ENCODE data around the gene BMPR1B.
A peak's percentile ranks its signal among the peaks of the same experiment; 100 is the strongest.

BMPR1B gene

GRCh38 chr4:94968493-94968892, 210.7 kb downstream of the BMPR1B start:
- DNase-seq: no peak

- DNase-seq: no peak
Measured at GRCh38 chr4:94970650-94971049, 212.9 kb downstream of the BMPR1B start.

GRCh38 chr4:94974773-94975172, 217.0 kb downstream of the BMPR1B start:
- DNase-seq: no peak

- no peak for DNase-seq
Measured at GRCh38 chr4:94976371-94977011, 218.7 kb downstream of the BMPR1B start.

- no peak for DNase-seq
Measured at GRCh38 chr4:94978904-94979303, 221.1 kb downstream of the BMPR1B start.

- DNase-seq: no peak
Measured at GRCh38 chr4:94979621-94980020, 221.9 kb downstream of the BMPR1B start.

- DNase-seq: peak in 1 of 5 experiments; percentile 25
Measured at GRCh38 chr4:94995684-94996394, 238.1 kb downstream of the BMPR1B start.

GRCh38 chr4:95000076-95000648, 242.4 kb downstream of the BMPR1B start:
- no peak for DNase-seq

GRCh38 chr4:95004912-95005311, 247.2 kb downstream of the BMPR1B start:
- DNase-seq: no peak

- DNase-seq: no peak
Measured at GRCh38 chr4:95007998-95008397, 250.2 kb downstream of the BMPR1B start.

- DNase-seq: no peak
Measured at GRCh38 chr4:95013236-95013635, 255.5 kb downstream of the BMPR1B start.

- no peak for DNase-seq
Measured at GRCh38 chr4:95014068-95014467, 256.3 kb downstream of the BMPR1B start.

GRCh38 chr4:95017305-95018064, 259.7 kb downstream of the BMPR1B start:
- no peak for DNase-seq

- DNase-seq: no peak
Measured at GRCh38 chr4:95018785-95019184, 261.0 kb downstream of the BMPR1B start.

GRCh38 chr4:95020521-95020920, 262.8 kb downstream of the BMPR1B start:
- no peak for DNase-seq

GRCh38 chr4:95021099-95021498, 263.3 kb downstream of the BMPR1B start:
- no peak for DNase-seq

- no peak for DNase-seq
Measured at GRCh38 chr4:95023110-95023509, 265.4 kb downstream of the BMPR1B start.

GRCh38 chr4:95027905-95028618, 270.3 kb downstream of the BMPR1B start:
- DNase-seq: no peak

GRCh38 chr4:95038791-95039190, 281.0 kb downstream of the BMPR1B start:
- no peak for DNase-seq

GRCh38 chr4:95044324-95044837, 286.6 kb downstream of the BMPR1B start:
- DNase-seq: no peak

- DNase-seq: no peak
Measured at GRCh38 chr4:95045429-95045828, 287.7 kb downstream of the BMPR1B start.

- no peak for DNase-seq
Measured at GRCh38 chr4:95048296-95048695, 290.5 kb downstream of the BMPR1B start.
